ENCODE measurements around the gene NFIB.

GRCh38 chr9:14144215-14144614 lies 169.7 kb downstream of the NFIB start:
- TF ChIP-seq NFXL1 (IDR thresholded peaks at IDR 0.05; ENCODE audit: borderline replicate concordance) = no peak
- TF ChIP-seq POLR2A (IDR thresholded peaks at IDR 0.05; ENCODE audit: low read depth, low read length) = no peak
- no peak for TF ChIP-seq NFYB (IDR thresholded peaks at IDR 0.05; ENCODE audit: insufficient read depth, low read depth, low read length)
- no peak for TF ChIP-seq PAX5 (IDR thresholded peaks at IDR 0.05; ENCODE audit: borderline replicate concordance, low read depth, low read length)
- TF ChIP-seq CTCF (IDR thresholded peaks at IDR 0.05 in 2 of 3, conservative IDR thresholded peaks at IDR 0.05 in 1 of 3; ENCODE audit: control insufficient read depth in 2 of 3, extremely low read depth in 1 of 3, insufficient read depth in 1 of 3, low read depth in 3 of 3, low read length in 3 of 3) = no peak
- TF ChIP-seq CBX3 (IDR thresholded peaks at IDR 0.05; ENCODE audit: borderline replicate concordance, low read depth) = no peak

All from GM12878 (cell line).